GM13976 (cell line): ENCODE measurements around the gene ZBTB22.

ENCODE experiments used
- DNase-seq: peaks from one replicate; pipeline ENCODE4 v3.0.0; 2012; ENCODE audit warnings: low spot score
- in situ Hi-C: fragments of 300-500 bp; cut with MboI; formaldehyde crosslinking; loops from one replicate; pipeline ENCODE4 v1.12.0; 2022; ENCODE audit warnings: low sequenced_read_pairs, mixed read lengths, inconsistent platforms; ENCODE audit not compliant: unreplicated experiment
- TF ChIP-seq, protein P1 (sequence below): IDR thresholded peaks from 2 replicates; pipeline ENCODE4 v1.5.1; 2012; ENCODE audit warnings: borderline replicate concordance, mild to moderate bottlenecking; ENCODE audit not compliant: insufficient read depth; ENCODE audit errors: extremely low read depth, missing control alignments, control extremely low read depth

Gene ZBTB22

DNA sequence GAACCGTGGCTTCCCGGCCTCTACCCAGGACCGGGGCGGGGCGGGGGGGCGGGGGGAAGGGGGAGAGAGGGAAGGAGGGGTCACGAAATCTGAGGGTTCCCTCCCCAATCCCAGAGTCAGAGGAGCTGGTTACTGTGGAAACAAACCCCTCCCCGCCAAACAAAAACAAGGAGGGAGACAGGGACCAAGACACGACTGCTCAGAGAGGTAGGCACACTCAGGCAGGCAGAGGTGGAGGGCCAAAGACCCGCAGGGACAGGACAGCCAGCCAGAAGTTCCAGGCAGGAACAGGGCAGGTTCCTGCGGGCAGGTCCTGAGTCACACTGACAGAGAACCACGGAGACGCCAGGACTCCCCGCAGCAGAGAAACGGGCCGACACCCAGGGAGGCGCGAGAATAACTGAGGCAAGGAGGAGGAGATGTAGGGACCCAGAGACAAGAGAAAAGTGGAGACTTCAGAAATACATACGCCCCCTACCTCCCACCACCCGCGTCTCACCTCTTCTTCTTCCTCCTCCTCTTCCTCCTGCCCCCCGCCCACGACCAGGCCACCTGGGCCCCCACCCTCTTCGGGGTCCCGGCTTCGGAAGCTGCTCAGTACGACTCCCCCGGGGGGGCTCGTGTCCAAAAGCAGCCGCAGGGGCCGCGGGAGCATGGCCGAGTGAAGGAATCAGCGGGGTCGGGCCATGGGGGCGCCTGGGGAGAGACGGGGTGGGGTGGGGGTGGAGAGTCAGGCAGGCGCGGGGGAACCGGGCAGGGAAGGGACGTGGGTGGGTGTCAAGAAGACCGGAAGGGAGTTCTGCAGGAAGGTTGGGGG is 19.4 kb downstream of the ZBTB22 start:
- peak; percentile 89 for DNase-seq
- in situ Hi-C loops = no loop called here
- TF ChIP-seq, protein P1, sequence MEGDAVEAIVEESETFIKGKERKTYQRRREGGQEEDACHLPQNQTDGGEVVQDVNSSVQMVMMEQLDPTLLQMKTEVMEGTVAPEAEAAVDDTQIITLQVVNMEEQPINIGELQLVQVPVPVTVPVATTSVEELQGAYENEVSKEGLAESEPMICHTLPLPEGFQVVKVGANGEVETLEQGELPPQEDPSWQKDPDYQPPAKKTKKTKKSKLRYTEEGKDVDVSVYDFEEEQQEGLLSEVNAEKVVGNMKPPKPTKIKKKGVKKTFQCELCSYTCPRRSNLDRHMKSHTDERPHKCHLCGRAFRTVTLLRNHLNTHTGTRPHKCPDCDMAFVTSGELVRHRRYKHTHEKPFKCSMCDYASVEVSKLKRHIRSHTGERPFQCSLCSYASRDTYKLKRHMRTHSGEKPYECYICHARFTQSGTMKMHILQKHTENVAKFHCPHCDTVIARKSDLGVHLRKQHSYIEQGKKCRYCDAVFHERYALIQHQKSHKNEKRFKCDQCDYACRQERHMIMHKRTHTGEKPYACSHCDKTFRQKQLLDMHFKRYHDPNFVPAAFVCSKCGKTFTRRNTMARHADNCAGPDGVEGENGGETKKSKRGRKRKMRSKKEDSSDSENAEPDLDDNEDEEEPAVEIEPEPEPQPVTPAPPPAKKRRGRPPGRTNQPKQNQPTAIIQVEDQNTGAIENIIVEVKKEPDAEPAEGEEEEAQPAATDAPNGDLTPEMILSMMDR = no peak

DNA sequence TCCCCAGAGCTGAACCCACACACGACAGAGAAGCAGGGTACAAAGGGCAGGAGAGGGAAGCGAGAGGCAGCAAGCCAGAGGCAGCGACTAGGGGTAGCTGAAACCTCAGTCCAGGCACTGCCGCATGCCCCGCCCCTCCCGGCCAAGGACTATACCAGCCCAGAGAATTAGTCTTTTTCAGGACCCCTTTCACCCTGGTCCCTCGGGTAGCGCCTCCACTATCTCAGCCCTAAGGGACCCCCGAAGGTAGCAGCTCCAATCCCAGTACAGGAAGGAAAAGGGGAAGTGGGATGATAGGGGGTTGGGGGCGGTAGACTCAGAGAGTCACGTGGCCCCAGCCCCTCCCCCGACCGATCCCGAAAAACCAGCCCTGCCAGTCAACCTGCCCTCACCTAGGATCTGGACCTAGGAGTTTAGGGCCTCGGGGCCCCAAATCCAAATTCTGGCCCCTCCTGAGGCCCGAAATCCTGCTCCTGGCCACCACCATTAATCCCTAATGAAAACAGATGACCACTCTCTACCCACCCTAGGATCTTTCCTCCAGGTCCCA is 20.1 kb downstream of the ZBTB22 start:
- TF ChIP-seq, protein P1 = no peak
- in situ Hi-C loops = no loop called here
- DNase-seq = peak; percentile 68

DNA sequence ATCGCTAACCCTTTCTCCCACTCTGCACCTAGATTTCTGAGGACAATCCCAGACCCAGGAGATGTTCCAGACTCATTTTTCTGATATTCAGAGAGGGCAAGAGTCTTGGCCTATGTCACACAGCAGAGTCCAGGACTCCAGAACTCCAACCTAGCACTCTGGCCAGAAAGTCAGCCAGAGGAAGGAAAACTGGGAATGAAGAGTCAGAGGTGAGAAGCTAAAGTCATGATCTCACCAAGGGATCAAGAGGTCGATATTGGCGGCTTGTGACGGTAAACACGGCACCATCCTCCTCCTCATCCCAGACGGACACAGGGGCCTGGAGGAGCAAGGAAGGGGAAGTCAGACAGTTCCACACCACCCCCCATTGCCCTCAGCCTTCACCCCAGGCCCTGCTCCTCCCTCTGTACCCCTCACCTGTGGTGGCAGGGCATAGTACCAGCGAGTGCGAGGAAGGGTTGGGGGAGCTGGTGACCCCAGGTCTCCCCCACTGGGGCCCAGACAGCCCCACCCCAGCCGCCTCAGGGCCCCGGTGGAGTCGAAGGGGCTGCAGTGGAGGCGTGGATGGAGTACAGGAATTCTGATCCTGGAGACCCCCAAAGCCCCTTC is 20.6 kb downstream of the ZBTB22 start:
- TF ChIP-seq, protein P1 = no peak
- in situ Hi-C loops = no loop called here
- DNase-seq = no peak

DNA sequence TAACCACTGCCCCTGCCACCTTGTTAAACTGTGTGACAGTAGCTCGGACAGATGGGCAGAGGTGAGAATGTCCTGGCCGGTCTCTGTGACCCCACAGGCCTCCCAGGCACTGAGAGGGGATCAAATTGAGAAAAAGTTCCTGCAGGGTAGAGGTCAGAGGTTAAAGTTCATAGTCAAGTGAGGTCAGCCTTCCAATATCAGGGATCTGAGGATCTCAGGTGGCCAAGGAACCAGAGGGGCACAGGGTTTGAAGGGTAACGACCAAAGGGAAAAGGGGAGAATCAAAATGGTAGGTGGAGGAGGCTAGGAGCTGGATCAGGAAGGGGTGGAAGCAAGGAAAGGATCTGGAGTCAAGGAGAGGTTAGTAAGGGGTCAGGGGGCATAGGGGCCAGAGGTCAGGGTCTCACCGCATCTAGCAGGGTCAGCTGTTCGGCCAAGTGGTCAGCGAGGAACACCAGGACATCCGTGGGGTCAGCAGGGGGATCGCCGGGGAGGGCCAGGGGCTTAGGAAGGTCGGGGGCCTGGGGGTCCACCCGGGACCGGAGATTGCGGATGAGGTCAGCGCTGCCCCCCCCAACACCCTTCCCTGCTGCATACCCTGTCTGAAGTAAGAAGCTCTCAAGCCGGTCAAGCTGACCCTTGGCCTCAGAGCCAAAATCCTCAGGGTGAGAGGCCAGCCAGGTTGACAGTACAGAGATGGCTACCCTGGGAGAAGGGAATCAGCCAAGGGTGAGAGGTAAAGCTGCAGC is 21.7 kb downstream of the ZBTB22 start:
- in situ Hi-C loops = no loop called here
- TF ChIP-seq, protein P1 = no peak

DNA sequence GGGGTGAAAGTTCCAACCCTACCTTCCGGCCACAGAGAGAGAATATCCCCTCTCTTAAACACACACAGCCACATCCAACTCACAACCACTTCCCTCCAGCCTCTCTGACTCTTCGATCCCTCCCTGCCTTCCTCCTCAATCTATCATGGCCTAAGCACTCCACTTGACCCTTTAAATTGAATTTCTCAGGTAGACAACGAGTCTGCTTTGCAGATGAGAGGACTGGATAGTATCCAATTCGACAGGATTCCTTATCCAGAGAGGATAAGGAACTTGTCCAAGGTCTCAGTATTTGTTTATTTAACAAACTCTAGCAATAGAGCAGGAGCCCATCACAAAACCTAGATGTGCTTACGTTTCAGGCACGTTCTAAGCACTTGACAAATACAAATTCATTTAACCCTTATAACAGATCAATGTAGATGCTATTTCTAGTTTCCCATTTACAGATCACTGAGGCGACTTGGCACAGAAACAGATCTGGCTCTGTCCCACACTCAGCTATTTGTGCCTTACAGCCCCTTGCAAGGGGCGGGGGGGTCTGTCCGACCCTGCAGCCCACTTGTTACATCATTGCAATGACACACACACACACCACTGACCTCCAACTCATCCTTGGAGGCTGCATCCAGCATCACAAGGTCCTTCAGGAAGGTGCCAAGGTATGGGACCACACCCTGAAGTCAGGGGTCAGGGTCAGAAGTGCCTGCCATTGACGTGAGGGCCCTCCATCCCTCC is 23.3 kb downstream of the ZBTB22 start:
- no peak for DNase-seq
- TF ChIP-seq, protein P1 = no peak
- in situ Hi-C loops = no loop called here

More for the DNA sequence above, 21.7 kb downstream of the ZBTB22 start:
- no peak for DNase-seq
